CD14-positive monocyte (primary cell): ENCODE results near the gene SLC30A9. TPM values are rescaled to one million over a fixed set of nuclear protein-coding genes. Genes with fewer than 3 reads are reported as not detected.

Experiments
- DNase-seq, 3 donors: peaks; one replicate each; pipeline ENCODE4 v3.0.0-alpha.2; 2011 to 2022
- H2AFZ ChIP-seq: 2 replicates; pipeline ENCODE4 v1.6.0; 2012; ENCODE audit warnings: mild to moderate bottlenecking, low read depth, low read length, inconsistent platforms; ENCODE audit not compliant: insufficient read depth, poor library complexity, severe bottlenecking
- H3K27ac ChIP-seq, 2 donors: 1 replicate in 1 of 2; 2 replicates in 1 of 2; pipeline ENCODE4 v1.5.1; 2012 to 2013; ENCODE audit warnings: low read length in 2 of 2, control low read depth in 1 of 2, inconsistent platforms in 1 of 2, low read depth in 1 of 2, mild to moderate bottlenecking in 1 of 2
- H3K27me3 ChIP-seq, 2 donors: one replicate each; pipeline versions ENCODE4 v1.6.0 to v1.6.1; 2011 to 2013; ENCODE audit warnings: low read length in 2 of 2; ENCODE audit not compliant: control insufficient read depth in 2 of 2, insufficient read depth in 2 of 2
- H3K36me3 ChIP-seq, 2 donors: replicated peaks in 1 of 2; 1 replicate in 1 of 2; 2 replicates in 1 of 2; pipeline versions ENCODE4 v1.5.1 to v1.6.1; 2012 to 2013; ENCODE audit warnings: low read length in 2 of 2, control low read depth in 1 of 2, inconsistent platforms in 1 of 2, mild to moderate bottlenecking in 1 of 2; ENCODE audit not compliant: insufficient read depth in 2 of 2, control insufficient read depth in 1 of 2
- H3K4me1 ChIP-seq, 2 donors: 1 replicate in 1 of 2; 2 replicates in 1 of 2; pipeline versions ENCODE4 v1.5.1 to v1.6.1; 2012 to 2013; ENCODE audit warnings: low read length in 2 of 2, control low read depth in 1 of 2, inconsistent platforms in 1 of 2, mild to moderate bottlenecking in 1 of 2, moderate library complexity in 1 of 2; ENCODE audit not compliant: insufficient read depth in 2 of 2, control insufficient read depth in 1 of 2
- H3K4me2 ChIP-seq: replicated peaks from 2 replicates; pipeline ENCODE3; 2012; ENCODE audit warnings: low read length, moderate library complexity, mild to moderate bottlenecking; ENCODE audit not compliant: poor library complexity, severe bottlenecking; ENCODE audit errors: extremely low read depth
- H3K4me3 ChIP-seq, 3 experiments: fragments of 200-600 bp in 1 of 3; sonication (generic) in 1 of 3; replicated peaks in 1 of 3; 1 replicate in 2 of 3; 2 replicates in 1 of 3; pipeline ENCODE4 v1.5.1; 2011 to 2013; ENCODE audit warnings: low read length in 3 of 3, mild to moderate bottlenecking in 3 of 3, control low read depth in 2 of 3, low read depth in 2 of 3, inconsistent platforms in 1 of 3, moderate library complexity in 1 of 3
- H3K79me2 ChIP-seq: 2 replicates; pipeline ENCODE4 v1.6.0; 2012; ENCODE audit warnings: mild to moderate bottlenecking, control low read depth, inconsistent platforms, low read length, moderate library complexity; ENCODE audit not compliant: insufficient read depth
- H3K9ac ChIP-seq: 2 replicates; pipeline ENCODE4 v1.6.0; 2017; ENCODE audit warnings: low read length, mild to moderate bottlenecking; ENCODE audit not compliant: insufficient read depth, poor library complexity, severe bottlenecking
- H3K9me3 ChIP-seq, 2 donors: replicated peaks in 1 of 2; 1 replicate in 1 of 2; 2 replicates in 1 of 2; pipeline versions ENCODE4 v1.5.1 to v1.6.1; 2012 to 2013; ENCODE audit warnings: low read length in 2 of 2, control low read depth in 1 of 2; ENCODE audit not compliant: control insufficient read depth in 1 of 2, insufficient read depth in 1 of 2
- H4K20me1 ChIP-seq: 2 replicates; pipeline ENCODE4 v1.6.0; 2012; ENCODE audit warnings: mild to moderate bottlenecking, low read length, control low read depth, moderate library complexity; ENCODE audit not compliant: insufficient read depth
- H3K27ac Mint-ChIP-seq, 7 donors: one replicate each; pipeline ENCODE4 v1.8.0; 2020; ENCODE audit warnings: mild to moderate bottlenecking in 7 of 7, mixed read lengths in 7 of 7, moderate library complexity in 6 of 7, inconsistent platforms in 2 of 7
- H3K27me3 Mint-ChIP-seq, 3 donors: one replicate each; pipeline ENCODE4 v1.8.0; 2021 to 2022; ENCODE audit warnings: low read depth in 3 of 3, mild to moderate bottlenecking in 3 of 3, mixed read lengths in 3 of 3, moderate library complexity in 3 of 3, inconsistent platforms in 1 of 3
- H3K36me3 Mint-ChIP-seq, 2 donors: one replicate each; pipeline ENCODE4 v1.8.0; 2020; ENCODE audit warnings: mixed read lengths in 2 of 2, inconsistent platforms in 1 of 2, mild to moderate bottlenecking in 1 of 2
- H3K4me1 Mint-ChIP-seq: one replicate; pipeline ENCODE4 v1.8.0; 2020; ENCODE audit warnings: mild to moderate bottlenecking, mixed read lengths
- H3K4me3 Mint-ChIP-seq, 2 donors: one replicate each; pipeline ENCODE4 v1.8.0; 2020; ENCODE audit warnings: mild to moderate bottlenecking in 2 of 2, mixed read lengths in 2 of 2, moderate library complexity in 1 of 2
- H3K9me3 Mint-ChIP-seq, 7 donors: one replicate each; pipeline ENCODE4 v1.8.0; 2020 to 2022; ENCODE audit warnings: mixed read lengths in 7 of 7, mild to moderate bottlenecking in 6 of 7, moderate library complexity in 6 of 7, inconsistent platforms in 2 of 7
- whole genome bisulfite sequencing: methylation state at CpG from one replicate; pipeline ENCODE4 v1.1.5; 2013; ENCODE audit warnings: missing lambda C conversion rate; ENCODE audit not compliant: insufficient coverage; 5-methylcytosine and 5-hydroxymethylcytosine counted together
- intact Hi-C, 2 donors: fragments of 100-400 bp; cut with micrococcal nuclease; formaldehyde crosslinking; loops; one replicate each; pipeline versions ENCODE4 v1.15.0 to v1.15.1; 2023
- polyA plus RNA-seq, 3 donors: library from polyadenylated mRNA; depleted of rRNA in 1 of 3; unstranded in 2 of 3; stranded (reverse) in 1 of 3; fragments of 300-500 nt in 2 of 3; fragments of >200 nt in 1 of 3; fragmentation: Illumina TruSeq in 2 of 3; gene quantifications; 1 replicate in 2 of 3; 2 replicates in 1 of 3; pipeline ENCODE4 v1.2.3, GENCODE V29; 2012 to 2021
- TF ChIP-seq, protein P1 (sequence below): fragments of 200-600 bp; IDR thresholded peaks from one replicate; pipeline ENCODE4 v1.8.0; 2022; ENCODE audit warnings: antibody characterized with exemption, mild to moderate bottlenecking

Gene SLC30A9
- polyA plus RNA-seq, 3 donors = 11.6 to 47.2 (median 41.0) TPM

DNA sequence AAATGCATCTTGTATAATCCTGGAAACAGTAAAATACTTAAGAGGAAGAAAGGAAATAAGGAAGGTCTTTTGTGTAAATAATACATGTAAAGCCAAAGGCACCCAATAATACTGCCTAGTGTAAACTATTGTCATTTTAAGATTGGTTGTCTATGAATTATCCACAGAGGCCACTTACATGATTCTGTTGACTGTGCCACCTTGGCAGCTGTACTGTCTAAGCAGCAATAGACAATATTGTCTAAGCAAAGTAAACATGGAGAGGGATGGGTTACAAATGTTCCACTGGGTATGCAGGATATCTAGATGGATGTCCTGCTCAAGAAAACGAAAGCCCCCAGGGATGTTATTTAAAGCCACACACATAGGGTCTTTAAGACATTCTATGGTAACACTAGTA, 142.7 kb downstream of the SLC30A9 start:
- no peak overlapping the region for H3K4me3 ChIP-seq
- no peaks in the 10 kb centered on the region for H3K36me3 ChIP-seq
- intact Hi-C loops = no loop called here
- H3K27me3 ChIP-seq = no peaks in the 10 kb centered on the region
- H3K79me2 ChIP-seq = no peaks in the 10 kb centered on the region
- H3K4me1 ChIP-seq = no peaks in the 10 kb centered on the region
- no peak for DNase-seq
- H3K9ac ChIP-seq = no peak overlapping the region
- Mint-ChIP-seq H3K4me1 (no peaks in the 10 kb centered on the region), H3K36me3 (no peaks in the 10 kb centered on the region), H3K9me3 (peaks cover 0 to 13% (median 2%) of the 10 kb centered on the region in 7 donors), H3K27me3 (peaks cover 0 to 2% (median 0%) of the 10 kb centered on the region in 3 donors), H3K27ac (no peak overlapping the region), H3K4me3 (no peak overlapping the region)
- no peaks in the 10 kb centered on the region for H3K9me3 ChIP-seq
- H3K4me2 ChIP-seq = no peak overlapping the region
- no peak overlapping the region for H2AFZ ChIP-seq
- no peaks in the 10 kb centered on the region for H4K20me1 ChIP-seq
- no peak overlapping the region for H3K27ac ChIP-seq
- no CpG with 5 or more reads among the region's 1 CpG for WGBS
- TF ChIP-seq, protein P1, sequence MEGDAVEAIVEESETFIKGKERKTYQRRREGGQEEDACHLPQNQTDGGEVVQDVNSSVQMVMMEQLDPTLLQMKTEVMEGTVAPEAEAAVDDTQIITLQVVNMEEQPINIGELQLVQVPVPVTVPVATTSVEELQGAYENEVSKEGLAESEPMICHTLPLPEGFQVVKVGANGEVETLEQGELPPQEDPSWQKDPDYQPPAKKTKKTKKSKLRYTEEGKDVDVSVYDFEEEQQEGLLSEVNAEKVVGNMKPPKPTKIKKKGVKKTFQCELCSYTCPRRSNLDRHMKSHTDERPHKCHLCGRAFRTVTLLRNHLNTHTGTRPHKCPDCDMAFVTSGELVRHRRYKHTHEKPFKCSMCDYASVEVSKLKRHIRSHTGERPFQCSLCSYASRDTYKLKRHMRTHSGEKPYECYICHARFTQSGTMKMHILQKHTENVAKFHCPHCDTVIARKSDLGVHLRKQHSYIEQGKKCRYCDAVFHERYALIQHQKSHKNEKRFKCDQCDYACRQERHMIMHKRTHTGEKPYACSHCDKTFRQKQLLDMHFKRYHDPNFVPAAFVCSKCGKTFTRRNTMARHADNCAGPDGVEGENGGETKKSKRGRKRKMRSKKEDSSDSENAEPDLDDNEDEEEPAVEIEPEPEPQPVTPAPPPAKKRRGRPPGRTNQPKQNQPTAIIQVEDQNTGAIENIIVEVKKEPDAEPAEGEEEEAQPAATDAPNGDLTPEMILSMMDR = no peak

- Histone ChIP-seq H3K27ac (no peak overlapping the region), H3K79me2 (no peaks in the 10 kb centered on the region), H3K4me3 (no peak overlapping the region), H3K9ac (no peak overlapping the region), H3K27me3 (no peaks in the 10 kb centered on the region), H4K20me1 (no peaks in the 10 kb centered on the region), H3K36me3 (no peaks in the 10 kb centered on the region), H2AFZ (no peak overlapping the region), H3K4me1 (no peaks in the 10 kb centered on the region), H3K9me3 (no peaks in the 10 kb centered on the region), H3K4me2 (no peak overlapping the region)
- H3K9me3 Mint-ChIP-seq = no peaks in the 10 kb centered on the region
- no peaks in the 10 kb centered on the region for H3K36me3 Mint-ChIP-seq
- TF ChIP-seq, protein P1 = no peak
- intact Hi-C loops = no loop called here
- DNase-seq = no peak
- H3K4me3 Mint-ChIP-seq = no peak overlapping the region
- no peaks in the 10 kb centered on the region for H3K4me1 Mint-ChIP-seq
- peaks cover 0 to 2% (median 0%) of the 10 kb centered on the region in 3 donors for H3K27me3 Mint-ChIP-seq
- no peak overlapping the region for H3K27ac Mint-ChIP-seq
- WGBS = 94% methylated on average over 3 of the region's 3 CpGs
Observed at GRCh38 chr4:42136371-42136770, 146.0 kb downstream of the SLC30A9 start.

Other genes with a start within 250 kb of the SLC30A9 start
- not detected for gene PHOX2B, start 241.8 kb upstream of the SLC30A9 start, polyA plus RNA-seq
- 10 to 100 TPM; 21.7 to 61.6 (median 60.7) TPM for gene TMEM33, start 55.1 kb upstream of the SLC30A9 start, polyA plus RNA-seq
- gene DCAF4L1, start 8.8 kb upstream of the SLC30A9 start, polyA plus RNA-seq = under 1 TPM in 1 of 3 donors, not detected in 2; 0.32 TPM
- under 1 TPM in 2 of 3 donors, not detected in 1; 0.07 to 0.12 TPM for gene BEND4, start 162.1 kb downstream of the SLC30A9 start, polyA plus RNA-seq